Dermis blood vessel endothelial cell (primary cell): Measurements from ENCODE around the gene SLC34A3. TPM values are rescaled to one million over a fixed set of nuclear protein-coding genes. Genes with fewer than 3 reads are reported as not detected.

Experiments used
- DNase-seq: peaks from one replicate; pipeline ENCODE4 v3.0.0; 2010
- total RNA-seq: library from RNA; depleted of rRNA; stranded (reverse); fragments of >200 nt; gene quantifications from 2 replicates; pipeline ENCODE4 v1.2.3, GENCODE V29; 2014

Gene SLC34A3
- total RNA-seq, 1 donor from 2014 or later: not detected

- DNase-seq: no peak
These were observed 32.2 kb downstream of the SLC34A3 start for GRCh38 chr9:137262909-137263285.

GRCh38 chr9:137263506-137263905, 32.8 kb downstream of the SLC34A3 start:
- no peak for DNase-seq

DNA sequence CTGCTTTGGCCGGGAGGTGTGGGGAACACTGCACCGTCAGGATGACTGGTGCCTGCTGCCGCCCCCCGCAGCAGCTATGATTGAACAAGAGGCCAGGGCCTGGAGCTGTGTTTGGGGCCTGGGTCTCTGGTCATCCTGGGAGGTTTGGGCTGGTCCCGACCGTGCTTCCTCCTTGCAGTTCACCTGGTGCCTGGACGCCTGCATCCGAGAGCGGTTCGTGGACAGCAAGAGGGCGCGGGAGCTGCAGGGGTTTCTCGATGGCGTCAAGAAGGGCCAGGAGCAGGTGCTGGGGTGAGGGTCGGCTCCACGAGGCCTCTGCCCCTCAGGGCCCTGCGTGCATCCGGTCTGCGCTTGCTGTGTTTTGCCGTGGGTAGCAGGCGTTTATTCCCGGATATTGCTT, 33.4 kb downstream of the SLC34A3 start:
- no peak for DNase-seq

DNA sequence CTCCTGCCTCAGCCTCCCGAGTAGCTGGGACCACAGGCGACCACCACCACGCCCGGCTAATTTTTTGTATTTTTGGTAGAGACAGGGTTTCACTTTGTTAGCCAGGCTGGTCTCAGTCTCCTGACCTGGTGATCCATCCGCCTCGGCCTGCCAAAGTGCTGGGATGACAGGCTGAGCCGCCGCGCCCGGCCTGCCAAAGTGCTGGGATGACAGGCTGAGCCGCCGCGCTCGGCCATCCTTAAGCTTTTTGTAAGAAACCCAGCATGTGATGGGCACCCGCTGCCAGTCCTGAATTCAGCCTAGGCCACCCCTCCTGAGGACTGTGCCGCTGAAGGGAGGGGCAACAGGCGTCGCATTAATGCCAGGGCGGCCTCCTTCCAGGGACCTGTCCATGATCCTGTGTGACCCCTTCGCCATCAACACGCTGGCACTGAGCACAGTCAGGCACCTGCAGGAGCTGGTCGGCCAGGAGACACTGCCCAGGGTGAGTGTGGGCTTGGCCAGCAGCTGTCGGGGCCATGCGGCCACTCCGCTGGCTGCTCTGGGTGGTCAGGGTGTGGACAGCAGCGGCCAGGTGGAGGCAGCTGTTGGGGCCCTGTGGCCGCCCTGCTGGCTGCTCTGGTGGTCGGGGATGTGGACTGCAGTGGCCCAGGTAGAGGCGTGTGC, 34.9 kb downstream of the SLC34A3 start:
- no peak for DNase-seq

- DNase-seq: no peak
These were observed 35.4 kb downstream of the SLC34A3 start for GRCh38 chr9:137266162-137266527.

- DNase-seq: no peak
These were observed 36.1 kb downstream of the SLC34A3 start for GRCh38 chr9:137266585-137267453.

- DNase-seq: peak; percentile 36
These were observed 37.2 kb downstream of the SLC34A3 start for GRCh38 chr9:137267933-137268355.

DNA sequence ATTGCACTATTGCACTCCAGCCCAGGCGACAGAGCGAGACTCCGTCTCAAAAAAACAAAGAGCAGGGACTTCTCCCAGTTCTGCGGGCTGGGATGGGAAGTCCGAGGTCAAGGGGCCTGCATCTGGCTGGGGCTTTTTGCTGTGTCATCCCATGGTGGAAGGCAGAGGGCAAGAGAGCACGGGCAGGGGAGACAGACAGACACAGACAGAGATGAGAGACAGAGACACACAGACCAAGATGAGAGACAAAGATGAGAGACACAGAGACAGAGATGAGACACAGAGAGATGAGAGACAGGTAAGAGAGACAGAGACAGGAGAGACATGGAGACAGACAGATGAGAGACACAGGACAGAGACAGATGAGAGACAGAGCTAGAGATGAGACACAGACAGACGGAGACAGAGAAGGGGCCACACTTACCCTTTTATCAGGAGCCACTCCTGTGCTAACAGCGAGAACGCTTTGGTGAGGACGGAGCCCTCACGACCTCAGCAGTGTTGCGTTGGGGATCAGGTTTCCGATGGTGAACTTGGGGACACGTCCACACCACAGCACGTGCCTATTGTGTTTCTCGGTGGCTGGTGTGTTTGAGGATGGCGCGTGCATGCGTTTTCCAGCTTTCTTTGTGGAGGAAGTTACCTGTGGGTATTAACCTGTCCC, 38.0 kb downstream of the SLC34A3 start:
- peak; percentile 72 for DNase-seq

- DNase-seq: peak; percentile 63
These were observed 38.6 kb downstream of the SLC34A3 start for GRCh38 chr9:137269231-137269772.

- DNase-seq: no peak
These were observed 40.4 kb downstream of the SLC34A3 start for GRCh38 chr9:137270929-137271695.

DNA sequence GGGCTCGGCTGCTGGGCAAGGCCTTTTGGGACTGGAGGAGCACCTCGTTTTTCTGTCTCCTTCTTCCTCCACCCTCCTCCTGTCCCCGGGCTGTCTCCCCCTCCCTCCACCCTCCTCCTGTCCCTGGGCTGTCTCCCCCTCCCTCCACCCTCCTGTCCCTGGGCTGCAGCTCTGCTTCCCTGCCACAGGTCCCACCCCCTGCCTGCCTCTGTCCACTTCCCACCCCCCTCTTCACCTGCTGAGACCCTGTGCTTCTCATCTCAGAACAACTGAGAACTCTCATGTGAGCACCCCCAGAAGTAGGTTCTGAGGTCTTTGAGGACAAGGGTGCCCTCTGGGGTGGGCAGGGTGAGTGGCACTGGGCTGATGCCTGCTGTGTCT, 41.0 kb downstream of the SLC34A3 start:
- DNase-seq: no peak

DNA sequence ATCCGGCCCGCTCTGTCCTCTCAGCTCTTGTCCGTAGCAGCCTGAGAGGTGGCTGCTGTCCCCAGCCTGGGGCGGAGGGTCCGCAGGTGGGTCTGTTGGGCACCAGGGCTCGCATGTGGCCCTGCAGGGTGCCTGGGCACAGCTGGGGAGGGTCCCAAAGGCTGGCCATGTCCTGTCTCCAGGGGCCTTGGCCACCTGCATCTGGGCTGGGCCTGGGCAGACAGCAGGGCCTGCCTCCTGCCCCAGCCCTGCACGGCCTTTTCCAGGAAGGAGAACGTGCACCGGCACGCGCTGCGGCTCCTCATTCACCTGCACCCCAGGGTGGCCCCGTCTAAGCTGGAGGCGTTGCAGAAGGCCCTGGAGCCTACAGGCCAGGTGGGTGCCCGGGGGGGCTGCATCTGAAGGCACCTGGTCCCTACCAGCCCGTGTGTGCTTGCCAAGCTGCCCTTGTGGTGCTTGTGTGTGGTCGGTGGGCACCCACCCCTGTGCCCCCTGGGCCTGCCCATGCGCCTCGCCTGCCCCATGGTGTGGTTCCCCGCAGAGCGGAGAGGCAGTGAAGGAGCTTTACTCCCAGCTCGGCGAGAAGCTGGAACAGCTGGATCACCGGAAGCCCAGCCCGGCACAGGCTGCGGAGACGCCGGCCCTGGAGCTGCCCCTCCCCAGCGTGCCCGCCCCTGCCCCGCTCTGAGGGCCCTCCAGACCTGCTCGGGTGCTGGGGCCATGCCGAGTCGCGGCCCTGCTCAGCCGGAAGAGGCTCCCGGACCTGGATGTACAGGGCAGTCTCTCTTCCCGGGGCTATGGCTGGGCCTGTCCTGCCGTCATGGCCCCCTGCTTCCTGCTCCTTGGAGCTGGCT, 41.8 kb downstream of the SLC34A3 start:
- no peak for DNase-seq

GRCh38 chr9:137273095-137273490, 42.4 kb downstream of the SLC34A3 start:
- DNase-seq: no peak

DNA sequence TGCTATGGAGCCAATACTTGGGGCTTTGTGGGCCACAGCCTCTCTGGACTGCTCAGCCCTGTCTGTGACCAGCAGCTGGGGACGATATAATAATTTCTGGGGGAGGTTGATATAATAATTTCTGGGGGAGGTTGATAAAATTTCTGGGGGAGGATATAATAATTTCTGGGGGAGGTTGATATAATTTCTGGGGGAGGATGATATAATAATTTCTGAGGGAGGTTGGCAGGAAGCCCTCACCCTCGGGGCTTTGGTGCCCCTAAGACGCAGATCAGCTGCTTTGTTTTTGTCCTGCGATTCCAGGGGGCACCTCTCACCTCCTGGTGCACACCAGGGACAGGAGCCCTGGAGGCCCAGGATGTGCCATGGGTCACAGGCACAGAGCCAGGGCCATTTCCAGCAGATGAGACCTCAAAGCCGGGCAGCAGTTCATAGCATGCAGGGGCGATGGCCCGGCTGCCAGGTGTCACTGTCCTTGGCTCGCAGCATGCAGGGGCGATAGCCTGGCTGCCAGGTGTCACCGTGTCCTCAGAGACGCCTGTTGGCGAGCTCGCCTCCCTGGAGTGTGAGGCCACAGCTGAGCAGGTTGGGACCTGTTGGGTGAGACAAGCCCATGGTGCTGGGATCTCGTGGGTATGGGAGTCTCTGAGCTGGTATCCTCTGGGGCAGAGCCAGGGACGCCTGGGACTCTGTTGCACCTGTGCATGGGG, 43.1 kb downstream of the SLC34A3 start:
- no peak for DNase-seq

DNA sequence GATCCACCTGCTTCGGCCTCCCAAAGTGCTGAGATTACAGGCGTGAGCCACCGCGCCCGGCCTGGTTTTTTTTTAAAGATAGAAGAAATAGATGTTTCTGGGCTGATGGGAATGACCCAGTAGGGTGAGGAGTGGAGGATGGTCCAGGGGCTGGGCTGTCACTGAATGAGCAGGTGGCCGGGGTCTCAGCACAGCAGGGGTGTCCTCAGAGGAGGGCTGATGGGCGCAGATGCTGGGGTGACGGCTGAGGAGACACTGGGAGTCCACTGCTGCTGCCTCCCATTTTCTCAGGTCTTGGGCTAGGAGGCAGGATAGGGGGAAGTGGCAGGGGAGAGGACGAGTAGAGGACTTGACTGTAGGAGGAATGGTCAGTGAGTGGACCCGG, 44.5 kb downstream of the SLC34A3 start:
- no peak for DNase-seq

DNA sequence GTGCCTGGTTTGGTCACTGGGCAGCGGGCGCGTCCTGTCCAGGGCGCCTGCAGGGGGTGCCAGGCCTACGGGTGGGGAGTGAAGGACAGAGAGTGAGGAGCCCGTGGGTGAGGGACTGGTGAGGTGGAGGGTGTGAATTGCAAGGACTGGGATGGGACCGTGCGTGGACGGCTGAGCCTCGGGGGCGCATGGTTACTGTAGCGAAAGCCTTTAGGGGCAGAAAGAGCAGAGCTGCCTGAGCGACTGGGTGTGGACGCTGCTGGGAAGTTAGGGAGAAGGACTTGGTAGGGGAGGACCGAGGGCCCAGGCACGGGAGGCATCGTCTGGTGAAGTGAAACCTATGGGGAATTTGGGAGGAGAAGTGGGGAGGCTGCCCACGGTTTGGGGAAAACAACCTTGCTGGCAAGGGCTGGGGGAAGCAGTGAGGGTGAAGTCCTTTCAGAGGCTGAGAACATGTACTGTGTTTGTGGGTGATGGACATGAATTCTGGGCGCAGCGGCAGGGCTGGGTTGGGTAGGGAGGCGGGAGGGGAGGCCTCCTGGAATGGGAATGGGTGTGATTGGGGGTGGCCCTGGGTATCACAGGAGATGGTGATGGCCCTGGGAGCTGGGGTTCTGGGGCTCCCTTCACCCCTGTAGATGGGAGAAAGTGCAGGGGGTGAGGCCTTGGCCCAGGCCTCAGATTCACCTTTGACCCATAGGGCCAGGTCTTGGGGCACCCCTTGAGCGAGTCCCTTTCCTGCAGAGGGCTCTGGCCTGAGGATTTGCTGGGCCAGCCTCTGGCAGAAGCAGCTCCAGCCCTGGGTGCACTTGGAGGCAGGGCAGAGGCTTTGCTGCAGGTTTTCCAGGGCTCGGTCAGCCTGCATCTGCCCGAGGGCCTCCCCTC, 45.1 kb downstream of the SLC34A3 start:
- DNase-seq: no peak

DNA sequence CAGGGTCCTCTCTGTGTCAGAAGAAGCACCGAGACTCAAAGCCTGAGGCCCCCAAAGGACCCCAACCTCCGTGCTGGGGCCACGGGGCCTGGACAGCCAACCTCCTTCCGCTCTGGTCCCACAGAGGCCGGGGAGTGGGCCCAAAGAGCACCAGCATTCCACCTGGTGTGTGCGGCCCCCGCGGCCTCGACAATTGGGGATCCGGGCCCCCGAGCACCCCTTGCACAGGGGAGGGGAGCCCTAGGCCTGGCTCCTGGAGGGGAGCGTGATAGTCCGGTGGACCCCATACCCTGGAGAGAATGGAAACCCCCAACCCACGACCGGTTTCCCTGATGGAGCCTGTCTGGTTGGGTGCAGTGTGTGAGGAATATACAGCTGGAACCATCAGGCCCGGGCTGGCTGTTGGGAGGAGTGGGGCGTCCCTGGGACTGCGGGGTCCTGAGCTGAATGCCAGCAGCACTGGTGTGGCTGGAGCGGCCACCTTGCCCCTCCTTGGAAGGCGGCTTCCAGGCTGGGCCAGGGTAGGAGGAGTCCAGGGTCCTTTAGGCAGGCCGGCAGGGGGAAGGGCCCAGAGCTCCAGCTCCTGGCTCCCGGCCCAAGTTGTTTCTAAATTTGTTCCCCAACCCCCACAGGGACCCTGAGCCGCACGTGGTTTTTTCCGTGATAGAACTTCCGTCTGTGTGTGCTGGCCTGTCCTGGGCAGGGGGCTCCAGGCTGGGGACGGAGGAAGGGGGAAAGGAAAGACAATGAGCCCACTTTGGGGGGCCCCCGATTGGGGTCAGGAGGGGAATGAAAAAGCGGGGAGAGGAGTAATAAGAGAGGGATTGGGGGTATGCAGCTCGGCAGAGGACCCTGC, 46.0 kb downstream of the SLC34A3 start:
- peak; percentile 61 for DNase-seq

GRCh38 chr9:137277329-137278041, 46.8 kb downstream of the SLC34A3 start, which contains the start of gene TOR4A:
Gene TOR4A, plus strand, starts transcription at chr9:137277726. Its CDS starts 964 bp downstream, at chr9:137278690.
- peak; percentile 95 for DNase-seq
